SK-N-SH (cell line): ENCODE data around the gene LCE1C.

Source experiments
- EP300 ChIP-seq, 2 experiments: IDR thresholded peaks; 2 replicates each; pipeline versions ENCODE4 v1.4.0 to v1.6.1; 2012; ENCODE audit warnings: borderline replicate concordance in 1 of 2, low read depth in 1 of 2, low read length in 1 of 2
- IRF3 ChIP-seq: fragments of 150-350 bp; IDR thresholded peaks from 2 replicates; pipeline ENCODE4 v1.6.1; 2016; ENCODE audit warnings: mild to moderate bottlenecking, low read depth, low read length
- MAX ChIP-seq: IDR thresholded peaks from 2 replicates; pipeline ENCODE4 v1.4.0; 2012; ENCODE audit warnings: low read depth
- MEF2A ChIP-seq: IDR thresholded peaks from 2 replicates; pipeline ENCODE4 v1.4.0; 2012; ENCODE audit warnings: low read depth, borderline replicate concordance
- MXI1 ChIP-seq: IDR thresholded peaks from 2 replicates; pipeline ENCODE4 v1.6.1; 2012; ENCODE audit warnings: mild to moderate bottlenecking, low read depth, low read length, improper control_type of control experiment
- USF2 ChIP-seq: fragments of 150-350 bp; IDR thresholded peaks from 2 replicates; pipeline ENCODE4 v1.6.1; 2017; ENCODE audit warnings: antibody characterized with exemption, low read length, low read depth, borderline replicate concordance
- TF ChIP-seq, protein P1 (sequence below): fragments of 200-600 bp; sonication (generic); IDR thresholded peaks from 2 replicates; pipeline ENCODE4 v1.6.1; 2017; ENCODE audit warnings: antibody characterized with exemption, mild to moderate bottlenecking, moderate library complexity

DNA sequence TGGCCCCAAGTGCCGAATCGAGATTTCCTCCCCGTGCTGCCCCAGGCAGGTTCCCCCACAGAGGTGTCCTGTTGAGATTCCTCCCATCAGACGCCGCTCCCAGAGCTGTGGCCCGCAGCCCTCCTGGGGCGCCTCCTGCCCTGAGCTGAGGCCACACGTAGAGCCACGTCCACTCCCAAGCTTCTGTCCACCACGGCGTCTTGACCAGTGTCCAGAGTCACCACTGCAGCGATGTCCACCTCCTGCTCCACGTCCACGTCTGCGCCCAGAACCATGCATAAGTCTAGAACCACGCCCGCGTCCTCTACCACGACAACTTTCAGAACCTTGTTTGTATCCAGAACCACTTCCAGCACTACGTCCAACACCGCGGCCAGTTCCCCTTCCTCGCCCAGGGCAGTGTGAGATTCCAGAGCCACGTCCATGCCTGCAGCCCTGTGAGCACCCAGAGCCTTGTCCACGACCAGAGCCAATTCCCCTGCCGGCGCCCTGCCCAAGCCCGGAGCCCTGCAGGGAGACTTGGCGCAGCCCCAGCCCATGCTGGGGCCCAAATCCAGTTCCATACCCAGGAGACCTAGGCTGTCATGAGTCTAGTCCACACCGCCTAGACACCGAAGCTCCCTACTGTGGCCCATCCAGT is 45.8 kb downstream of the LCE1C start:
- TF ChIP-seq MAX: no peak
- TF ChIP-seq, protein P1, sequence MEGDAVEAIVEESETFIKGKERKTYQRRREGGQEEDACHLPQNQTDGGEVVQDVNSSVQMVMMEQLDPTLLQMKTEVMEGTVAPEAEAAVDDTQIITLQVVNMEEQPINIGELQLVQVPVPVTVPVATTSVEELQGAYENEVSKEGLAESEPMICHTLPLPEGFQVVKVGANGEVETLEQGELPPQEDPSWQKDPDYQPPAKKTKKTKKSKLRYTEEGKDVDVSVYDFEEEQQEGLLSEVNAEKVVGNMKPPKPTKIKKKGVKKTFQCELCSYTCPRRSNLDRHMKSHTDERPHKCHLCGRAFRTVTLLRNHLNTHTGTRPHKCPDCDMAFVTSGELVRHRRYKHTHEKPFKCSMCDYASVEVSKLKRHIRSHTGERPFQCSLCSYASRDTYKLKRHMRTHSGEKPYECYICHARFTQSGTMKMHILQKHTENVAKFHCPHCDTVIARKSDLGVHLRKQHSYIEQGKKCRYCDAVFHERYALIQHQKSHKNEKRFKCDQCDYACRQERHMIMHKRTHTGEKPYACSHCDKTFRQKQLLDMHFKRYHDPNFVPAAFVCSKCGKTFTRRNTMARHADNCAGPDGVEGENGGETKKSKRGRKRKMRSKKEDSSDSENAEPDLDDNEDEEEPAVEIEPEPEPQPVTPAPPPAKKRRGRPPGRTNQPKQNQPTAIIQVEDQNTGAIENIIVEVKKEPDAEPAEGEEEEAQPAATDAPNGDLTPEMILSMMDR: no peak
- no peak for TF ChIP-seq MXI1
- TF ChIP-seq USF2: no peak
- TF ChIP-seq MEF2A: no peak
- TF ChIP-seq IRF3: no peak
- no peak for TF ChIP-seq EP300 (IDR thresholded peaks at IDR 0.05; ENCODE audit: borderline replicate concordance in 1 of 2, low read depth in 1 of 2, low read length in 1 of 2)
